Measurements from ENCODE around the gene PRRT2.

PRRT2 gene

GRCh38 chr16:29810699-29811169 is 1.3 kb upstream of the PRRT2 start:
- Histone ChIP-seq H3K4me3 (ENCODE audit: low read depth, low read length) (peak overlapping the region; percentile 53), H3K27ac (peak overlapping the region; percentile 95), H3K4me1 (peaks cover 27% of the 10 kb centered on the region), H3K27me3 (ENCODE audit: control insufficient read depth, insufficient read depth, low read length) (no peaks in the 10 kb centered on the region), H3K79me2 (peaks cover 6% of the 10 kb centered on the region), H3K36me3 (ENCODE audit: control insufficient read depth, insufficient read depth, low read length) (no peaks in the 10 kb centered on the region), H3K4me2 (ENCODE audit: low read length) (peak overlapping the region; percentile 89), H3K9me3 (ENCODE audit: control insufficient read depth, low read length) (no peaks in the 10 kb centered on the region), H2AFZ (peak overlapping the region; percentile 86), H3K9ac (no peak overlapping the region)
- no peak for TF ChIP-seq CTCF (IDR thresholded peaks at IDR 0.05)

DNA sequence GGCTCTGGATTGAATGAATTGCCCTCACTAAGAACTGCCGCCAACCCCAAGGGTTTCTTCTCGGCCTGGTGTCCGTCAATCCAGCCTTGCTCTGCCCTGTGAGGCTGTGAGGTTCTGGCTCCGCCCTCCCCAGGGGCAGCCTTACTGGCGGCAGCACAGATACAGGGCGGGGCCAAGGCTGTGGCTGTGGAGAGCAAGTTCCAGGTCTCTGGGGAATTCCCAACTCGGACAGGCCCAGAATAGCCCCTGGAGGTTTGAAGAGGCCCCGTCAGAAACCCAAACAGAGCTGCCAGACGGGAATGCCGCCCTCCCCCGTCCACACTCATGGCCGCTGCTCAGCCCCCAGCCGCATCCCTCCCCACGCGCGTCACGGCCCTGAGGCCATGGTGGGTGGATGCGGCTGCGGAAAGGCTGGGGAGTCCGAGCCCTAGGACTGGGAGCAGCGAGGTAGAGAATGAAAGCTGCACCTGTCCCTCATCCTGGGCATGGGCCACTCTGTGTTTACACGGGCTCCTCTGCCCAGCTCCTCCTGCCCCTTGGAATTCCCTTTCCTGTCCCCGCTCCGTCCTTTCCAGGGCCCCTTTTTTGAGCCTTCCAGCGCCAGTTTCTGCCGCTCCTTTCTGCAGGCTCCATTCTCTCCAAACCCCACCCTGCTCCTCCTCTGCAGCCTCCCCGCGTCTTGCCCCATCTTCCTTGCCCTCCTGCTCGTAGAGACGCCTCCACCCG is 660 bp upstream of the PRRT2 start:
- Histone ChIP-seq H3K9ac (peak overlapping the region; percentile 57), H3K27me3 (ENCODE audit: control insufficient read depth, insufficient read depth, low read length) (no peaks in the 10 kb centered on the region), H3K4me1 (peaks cover 27% of the 10 kb centered on the region), H2AFZ (peak overlapping the region; percentile 86), H3K9me3 (ENCODE audit: control insufficient read depth, low read length) (no peaks in the 10 kb centered on the region), H3K4me3 (ENCODE audit: low read depth, low read length) (peak overlapping the region; percentile 53), H3K79me2 (peaks cover 6% of the 10 kb centered on the region), H3K4me2 (ENCODE audit: low read length) (peak overlapping the region; percentile 89), H3K27ac (peak overlapping the region; percentile 95), H3K36me3 (ENCODE audit: control insufficient read depth, insufficient read depth, low read length) (no peaks in the 10 kb centered on the region)
- TF ChIP-seq CTCF (IDR thresholded peaks at IDR 0.05), result no peak

DNA sequence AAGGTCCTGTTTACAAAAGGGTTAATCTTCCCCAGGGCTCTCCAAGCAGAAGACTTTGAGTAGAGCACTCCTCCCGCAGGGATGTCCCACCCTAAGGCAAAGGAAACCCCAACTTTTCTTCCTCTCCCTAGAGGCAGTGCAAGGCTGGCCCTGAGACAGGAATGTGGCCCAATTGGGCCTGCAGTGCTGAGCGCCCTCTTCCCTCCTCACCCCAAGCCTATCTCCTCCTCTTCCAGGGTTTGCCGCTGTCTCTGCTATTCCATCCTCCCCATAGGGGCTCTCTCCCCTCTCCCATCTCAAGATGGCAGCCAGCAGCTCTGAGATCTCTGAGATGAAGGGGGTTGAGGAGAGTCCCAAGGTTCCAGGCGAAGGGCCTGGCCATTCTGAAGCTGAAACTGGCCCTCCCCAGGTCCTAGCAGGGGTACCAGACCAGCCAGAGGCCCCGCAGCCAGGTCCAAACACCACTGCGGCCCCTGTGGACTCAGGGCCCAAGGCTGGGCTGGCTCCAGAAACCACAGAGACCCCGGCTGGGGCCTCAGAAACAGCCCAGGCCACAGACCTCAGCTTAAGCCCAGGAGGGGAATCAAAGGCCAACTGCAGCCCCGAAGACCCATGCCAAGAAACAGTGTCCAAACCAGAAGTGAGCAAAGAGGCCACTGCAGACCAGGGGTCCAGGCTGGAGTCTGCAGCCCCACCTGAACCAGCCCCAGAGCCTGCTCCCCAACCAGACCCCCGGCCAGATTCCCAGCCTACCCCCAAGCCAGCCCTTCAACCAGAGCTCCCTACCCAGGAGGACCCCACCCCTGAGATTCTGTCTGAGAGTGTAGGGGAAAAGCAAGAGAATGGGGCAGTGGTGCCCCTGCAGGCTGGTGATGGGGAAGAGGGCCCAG is 1.0 kb downstream of the PRRT2 start:
- peaks cover 27% of the 10 kb centered on the region for H3K4me1 ChIP-seq

More for the DNA sequence above, 1.0 kb downstream of the PRRT2 start:
- H3K79me2 ChIP-seq, result peaks cover 10% of the 10 kb centered on the region
- H3K27ac ChIP-seq, result peak overlapping the region; percentile 95
- peak overlapping the region; percentile 89 for H3K4me2 ChIP-seq (ENCODE audit: low read length)
- no peaks in the 10 kb centered on the region for H3K9me3 ChIP-seq (ENCODE audit: control insufficient read depth, low read length)
- TF ChIP-seq CTCF (IDR thresholded peaks at IDR 0.05), result no peak
- no peaks in the 10 kb centered on the region for H3K36me3 ChIP-seq (ENCODE audit: control insufficient read depth, insufficient read depth, low read length)
- H2AFZ ChIP-seq, result peak overlapping the region; percentile 86
- H3K9ac ChIP-seq, result peak overlapping the region; percentile 57
- no peaks in the 10 kb centered on the region for H3K27me3 ChIP-seq (ENCODE audit: control insufficient read depth, insufficient read depth, low read length)
- H3K4me3 ChIP-seq (ENCODE audit: low read depth, low read length), result peak overlapping the region; percentile 53
